Measurements from ENCODE around the gene GSPT1.

The GSPT1 gene

GRCh38 chr16:11956558-11956957 is 40.8 kb upstream of the GSPT1 start:
- no peak for TF ChIP-seq TAF1 (IDR thresholded peaks at IDR 0.05; ENCODE audit: borderline replicate concordance, insufficient read depth, low read length)
- no peak for TF ChIP-seq SIN3A (IDR thresholded peaks at IDR 0.05; ENCODE audit: borderline replicate concordance, insufficient read depth, low read length)
- TF ChIP-seq FOXP2 (optimal IDR thresholded peaks at IDR 0.05; ENCODE audit: borderline replicate concordance, extremely low read depth, extremely low read length, insufficient read depth), result no peak
- TF ChIP-seq REST (IDR thresholded peaks at IDR 0.05; ENCODE audit: insufficient read depth in 1 of 2, low read depth in 2 of 2, low read length in 2 of 2), result no peak
- no peak for TF ChIP-seq POLR2AphosphoS5 (IDR thresholded peaks at IDR 0.05; ENCODE audit: low read depth, low read length)

- no peak for TF ChIP-seq POLR2AphosphoS5 (IDR thresholded peaks at IDR 0.05; ENCODE audit: low read depth, low read length)
- TF ChIP-seq FOXP2 (optimal IDR thresholded peaks at IDR 0.05; ENCODE audit: borderline replicate concordance, extremely low read depth, extremely low read length, insufficient read depth), result no peak
- TF ChIP-seq REST (IDR thresholded peaks at IDR 0.05; ENCODE audit: insufficient read depth in 1 of 2, low read depth in 2 of 2, low read length in 2 of 2), result no peak
These were observed 40.0 kb upstream of the GSPT1 start for GRCh38 chr16:11955713-11956123.

GRCh38 chr16:11950388-11950787 is 34.6 kb upstream of the GSPT1 start:
- TF ChIP-seq TAF1 (IDR thresholded peaks at IDR 0.05; ENCODE audit: borderline replicate concordance, insufficient read depth, low read length) (no peak), REST (IDR thresholded peaks at IDR 0.05; ENCODE audit: insufficient read depth in 1 of 2, low read depth in 2 of 2, low read length in 2 of 2) (no peak), POLR2AphosphoS5 (IDR thresholded peaks at IDR 0.05; ENCODE audit: low read depth, low read length) (no peak), SIN3A (IDR thresholded peaks at IDR 0.05; ENCODE audit: borderline replicate concordance, insufficient read depth, low read length) (no peak), FOXP2 (optimal IDR thresholded peaks at IDR 0.05; ENCODE audit: borderline replicate concordance, extremely low read depth, extremely low read length, insufficient read depth) (no peak)

- no peak for TF ChIP-seq REST (IDR thresholded peaks at IDR 0.05; ENCODE audit: insufficient read depth in 1 of 2, low read depth in 2 of 2, low read length in 2 of 2)
- TF ChIP-seq FOXP2 (optimal IDR thresholded peaks at IDR 0.05; ENCODE audit: borderline replicate concordance, extremely low read depth, extremely low read length, insufficient read depth), result no peak
- TF ChIP-seq SIN3A (IDR thresholded peaks at IDR 0.05; ENCODE audit: borderline replicate concordance, insufficient read depth, low read length), result no peak
- TF ChIP-seq POLR2AphosphoS5 (IDR thresholded peaks at IDR 0.05; ENCODE audit: low read depth, low read length), result no peak
- no peak for TF ChIP-seq TAF1 (IDR thresholded peaks at IDR 0.05; ENCODE audit: borderline replicate concordance, insufficient read depth, low read length)
These were observed 33.8 kb upstream of the GSPT1 start for GRCh38 chr16:11949527-11949926.

- TF ChIP-seq REST (IDR thresholded peaks at IDR 0.05; ENCODE audit: insufficient read depth in 1 of 2, low read depth in 2 of 2, low read length in 2 of 2) (no peak), FOXP2 (optimal IDR thresholded peaks at IDR 0.05; ENCODE audit: borderline replicate concordance, extremely low read depth, extremely low read length, insufficient read depth) (no peak), SIN3A (IDR thresholded peaks at IDR 0.05; ENCODE audit: borderline replicate concordance, insufficient read depth, low read length) (no peak), TAF1 (IDR thresholded peaks at IDR 0.05; ENCODE audit: borderline replicate concordance, insufficient read depth, low read length) (no peak), POLR2AphosphoS5 (IDR thresholded peaks at IDR 0.05; ENCODE audit: low read depth, low read length) (no peak)
These were observed 33.1 kb upstream of the GSPT1 start for GRCh38 chr16:11948819-11949218.
